Hepatocyte (in vitro differentiated cells): Measurements from ENCODE around the gene CUL1. TPM values are rescaled to one million over a fixed set of nuclear protein-coding genes. Genes with fewer than 3 reads are reported as not detected.

ENCODE experiments used
- DNase-seq: peaks from one replicate; pipeline ENCODE4 v3.0.0-alpha.2; 2016; ENCODE audit warnings: low spot score
- H2AFZ ChIP-seq: fragments of 200-600 bp; sonication (generic); 2 replicates; pipeline ENCODE4 v1.6.0; 2016; ENCODE audit warnings: antibody characterized with exemption, mild to moderate bottlenecking
- H3K27ac ChIP-seq: fragments of 200-600 bp; sonication (generic); 2 replicates; pipeline ENCODE4 v1.5.1; 2016; ENCODE audit warnings: mild to moderate bottlenecking
- H3K27me3 ChIP-seq: fragments of 200-600 bp; sonication (generic); 2 replicates; pipeline ENCODE4 v1.6.1; 2016
- H3K36me3 ChIP-seq: fragments of 200-600 bp; sonication (generic); replicated peaks from 2 replicates; pipeline ENCODE4 v1.5.1; 2016; ENCODE audit warnings: low read depth; ENCODE audit not compliant: insufficient read depth
- H3K4me1 ChIP-seq: fragments of 200-600 bp; sonication (generic); 2 replicates; pipeline ENCODE4 v1.5.1; 2016; ENCODE audit warnings: mild to moderate bottlenecking, moderate library complexity; ENCODE audit not compliant: insufficient read depth
- H3K4me2 ChIP-seq: fragments of 200-600 bp; sonication (generic); 2 replicates; pipeline ENCODE4 v1.6.0; 2016
- H3K4me3 ChIP-seq: fragments of 200-600 bp; sonication (generic); 2 replicates; pipeline ENCODE4 v1.5.1; 2016; ENCODE audit warnings: mild to moderate bottlenecking
- H3K79me2 ChIP-seq: fragments of 200-600 bp; sonication (generic); 2 replicates; pipeline ENCODE4 v1.6.0; 2017; ENCODE audit warnings: mild to moderate bottlenecking
- H3K9me2 ChIP-seq: fragments of 200-600 bp; sonication (generic); replicated peaks from 2 replicates; pipeline ENCODE4 v1.6.0; 2017; ENCODE audit warnings: mild to moderate bottlenecking; ENCODE audit not compliant: insufficient read depth
- H3K9me3 ChIP-seq: fragments of 200-600 bp; sonication (generic); 2 replicates; pipeline ENCODE4 v1.5.1; 2016; ENCODE audit warnings: low read depth, mild to moderate bottlenecking
- H4K20me1 ChIP-seq: fragments of 200-600 bp; sonication (generic); 2 replicates; pipeline ENCODE4 v1.6.0; 2016; ENCODE audit warnings: mild to moderate bottlenecking; ENCODE audit not compliant: insufficient read depth, poor library complexity, severe bottlenecking
- CTCF ChIP-seq: fragments of 200-600 bp; sonication (generic); IDR thresholded peaks from 2 replicates; pipeline ENCODE4 v1.5.1; 2016; ENCODE audit warnings: antibody characterized with exemption, mild to moderate bottlenecking; ENCODE audit not compliant: poor library complexity
- EZH2 ChIP-seq: fragments of 200-600 bp; sonication (generic); IDR thresholded peaks from 2 replicates; pipeline ENCODE4 v1.6.1; 2016; ENCODE audit warnings: antibody characterized with exemption, mild to moderate bottlenecking, borderline replicate concordance
- EZH2phosphoT487 ChIP-seq: fragments of 200-600 bp; sonication (generic); IDR thresholded peaks from one replicate; pipeline ENCODE4 v1.6.1; 2018; ENCODE audit warnings: antibody characterized with exemption, mild to moderate bottlenecking, low read depth, moderate library complexity; ENCODE audit not compliant: unreplicated experiment, severe bottlenecking
- WGBS: methylation state at CpG from one replicate; pipeline ENCODE4 v1.1.6; 2016; ENCODE audit warnings: low lambda C conversion rate; ENCODE audit errors: missing lambda C conversion rate; 5-methylcytosine and 5-hydroxymethylcytosine counted together
- polyA plus RNA-seq: library from polyadenylated mRNA; unstranded; fragments of >200 nt; fragmentation: Nextera tagmentation; extraction: Ambion mirVana; gene quantifications from 2 replicates; pipeline ENCODE4 v1.2.1, GENCODE V29; 2016
- total RNA-seq: library from RNA; depleted of rRNA; stranded (reverse); fragments of >200 nt; gene quantifications from 2 replicates; pipeline ENCODE4 v1.2.3, GENCODE V29; 2014

Gene CUL1
- total and polyA plus RNA-seq, 2 experiments from 2014 or later, result 56.7 to 68.4 TPM

- Histone ChIP-seq H4K20me1 (no peaks in the 10 kb centered on the region), H3K27me3 (no peaks in the 10 kb centered on the region), H3K4me2 (no peak overlapping the region), H3K9me3 (no peaks in the 10 kb centered on the region), H3K4me3 (no peak overlapping the region), H3K27ac (no peak overlapping the region), H3K4me1 (no peaks in the 10 kb centered on the region), H3K79me2 (no peaks in the 10 kb centered on the region), H3K36me3 (no peaks in the 10 kb centered on the region), H3K9me2 (no peaks in the 10 kb centered on the region), H2AFZ (no peak overlapping the region)
- WGBS, result 87% methylated on average over 4 of the region's 4 CpGs
- TF ChIP-seq EZH2 (no peak), CTCF (no peak), EZH2phosphoT487 (no peak)
- DNase-seq, result no peak
These were observed 33.5 kb upstream of the CUL1 start for GRCh38 chr7:148665221-148665620.

GRCh38 chr7:148669927-148670326 is 28.8 kb upstream of the CUL1 start:
- Histone ChIP-seq H3K9me3 (no peaks in the 10 kb centered on the region), H3K79me2 (no peaks in the 10 kb centered on the region), H3K4me2 (no peak overlapping the region), H3K27ac (no peak overlapping the region), H3K27me3 (no peaks in the 10 kb centered on the region), H3K36me3 (no peaks in the 10 kb centered on the region), H2AFZ (no peak overlapping the region), H4K20me1 (no peaks in the 10 kb centered on the region), H3K4me3 (no peak overlapping the region), H3K9me2 (no peaks in the 10 kb centered on the region), H3K4me1 (no peaks in the 10 kb centered on the region)
- TF ChIP-seq CTCF, result no peak
- no peak for TF ChIP-seq EZH2
- no peak for TF ChIP-seq EZH2phosphoT487
- 96% methylated on average over 3 of the region's 3 CpGs for WGBS
- DNase-seq, result no peak

GRCh38 chr7:148670374-148670773 is 28.3 kb upstream of the CUL1 start:
- Histone ChIP-seq H3K4me3 (no peak overlapping the region), H2AFZ (no peak overlapping the region), H3K36me3 (no peaks in the 10 kb centered on the region), H3K9me2 (no peaks in the 10 kb centered on the region), H4K20me1 (no peaks in the 10 kb centered on the region), H3K27me3 (no peaks in the 10 kb centered on the region), H3K27ac (no peak overlapping the region), H3K79me2 (no peaks in the 10 kb centered on the region), H3K4me1 (no peaks in the 10 kb centered on the region), H3K9me3 (no peaks in the 10 kb centered on the region), H3K4me2 (no peak overlapping the region)
- TF ChIP-seq EZH2phosphoT487 (no peak), CTCF (no peak), EZH2 (no peak)
- DNase-seq, result no peak
- WGBS, result 84% methylated on average over 4 of the region's 4 CpGs

- Histone ChIP-seq H3K4me1 (no peaks in the 10 kb centered on the region), H3K27ac (no peak overlapping the region), H2AFZ (no peak overlapping the region), H3K27me3 (no peaks in the 10 kb centered on the region), H3K9me3 (no peaks in the 10 kb centered on the region), H3K36me3 (no peaks in the 10 kb centered on the region), H3K4me2 (no peak overlapping the region), H3K9me2 (no peaks in the 10 kb centered on the region), H4K20me1 (no peaks in the 10 kb centered on the region), H3K79me2 (no peaks in the 10 kb centered on the region), H3K4me3 (no peak overlapping the region)
- WGBS, result 77% methylated on average over 4 of the region's 4 CpGs
- no peak for DNase-seq
- TF ChIP-seq CTCF (no peak), EZH2phosphoT487 (no peak), EZH2 (no peak)
These were observed 27.9 kb upstream of the CUL1 start for GRCh38 chr7:148670807-148671206.
